Measurements from ENCODE around the gene BRAF.

GRCh38 chr7:140940898-140941297 lies 16.2 kb upstream of the BRAF start:
- TF ChIP-seq CTCF (IDR thresholded peaks at IDR 0.05; ENCODE audit: poor library complexity) (no peak), EZH2 (IDR thresholded peaks at IDR 0.05; ENCODE audit: borderline replicate concordance) (no peak)
